Measurements from ENCODE around the gene HBEGF. TPM values are rescaled to one million over a fixed set of nuclear protein-coding genes. Genes with fewer than 3 reads are reported as not detected.

The HBEGF gene
- polyA plus RNA-seq, 3 donors, result 25.2 to 548 (median 31.6) TPM

GRCh38 chr5:140351609-140352334, 5.4 kb upstream of the HBEGF start:
- Histone ChIP-seq H3K9ac (ENCODE audit: insufficient read depth, low read length, poor library complexity, severe bottlenecking) (no peak overlapping the region), H3K27ac (ENCODE audit: low read depth in 1 of 2, low read length in 2 of 2) (no peak overlapping the region), H3K4me2 (replicated peaks; ENCODE audit: extremely low read depth, low read length, poor library complexity, severe bottlenecking) (no peak overlapping the region), H2AFZ (ENCODE audit: insufficient read depth, low read depth, low read length, poor library complexity, severe bottlenecking) (no peak overlapping the region), H3K9me3 (replicated peaks in 1 of 2; ENCODE audit: control insufficient read depth in 1 of 2, insufficient read depth in 1 of 2, low read length in 2 of 2) (no peaks in the 10 kb centered on the region), H3K27me3 (ENCODE audit: control insufficient read depth in 2 of 2, insufficient read depth in 2 of 2, low read length in 2 of 2) (no peaks in the 10 kb centered on the region), H3K4me1 (ENCODE audit: control insufficient read depth in 1 of 2, insufficient read depth in 2 of 2, low read length in 2 of 2) (peaks cover 32 to 44% of the 10 kb centered on the region in 2 donors), H3K4me3 (replicated peaks in 1 of 3; ENCODE audit: low read depth in 2 of 3, low read length in 3 of 3) (no peak overlapping the region), H4K20me1 (ENCODE audit: insufficient read depth, low read length) (no peaks in the 10 kb centered on the region), H3K79me2 (ENCODE audit: insufficient read depth, low read length) (no peaks in the 10 kb centered on the region), H3K36me3 (replicated peaks in 1 of 2; ENCODE audit: control insufficient read depth in 1 of 2, insufficient read depth in 2 of 2, low read length in 2 of 2) (no peaks in the 10 kb centered on the region)
- 0% methylated on average over 1 of the region's 5 CpGs for WGBS (ENCODE audit: insufficient coverage)
- peak; percentile 94 for TF ChIP-seq CTCF (IDR thresholded peaks at IDR 0.05)
- DNase-seq, result peak; percentile 64 to 85 (median 72)
- Mint-ChIP-seq H3K36me3 (peaks cover 0 to 3% of the 10 kb centered on the region in 2 donors), H3K27me3 (ENCODE audit: low read depth in 3 of 3) (peaks cover 0 to 5% (median 5%) of the 10 kb centered on the region in 3 donors), H3K9me3 (no peaks in the 10 kb centered on the region), H3K27ac (no peak overlapping the region), H3K4me3 (no peak overlapping the region), H3K4me1 (peaks cover 37% of the 10 kb centered on the region)
- intact Hi-C loops (cut with micrococcal nuclease), result loop anchor here in 1 of 2 donors (2.0 to 10.0 kb wide), 2 partner anchors 111 to 187 kb away; no protein-coding TSS in a partner anchor

- Histone ChIP-seq H3K4me3 (replicated peaks in 1 of 3; ENCODE audit: low read depth in 2 of 3, low read length in 3 of 3) (no peak overlapping the region), H3K27ac (ENCODE audit: low read depth in 1 of 2, low read length in 2 of 2) (no peak overlapping the region), H3K27me3 (ENCODE audit: control insufficient read depth in 2 of 2, insufficient read depth in 2 of 2, low read length in 2 of 2) (no peaks in the 10 kb centered on the region), H3K36me3 (replicated peaks in 1 of 2; ENCODE audit: control insufficient read depth in 1 of 2, insufficient read depth in 2 of 2, low read length in 2 of 2) (no peaks in the 10 kb centered on the region), H3K4me2 (replicated peaks; ENCODE audit: extremely low read depth, low read length, poor library complexity, severe bottlenecking) (no peak overlapping the region), H3K9me3 (replicated peaks in 1 of 2; ENCODE audit: control insufficient read depth in 1 of 2, insufficient read depth in 1 of 2, low read length in 2 of 2) (no peaks in the 10 kb centered on the region), H3K9ac (ENCODE audit: insufficient read depth, low read length, poor library complexity, severe bottlenecking) (no peak overlapping the region), H3K4me1 (ENCODE audit: control insufficient read depth in 1 of 2, insufficient read depth in 2 of 2, low read length in 2 of 2) (peaks cover 31 to 40% of the 10 kb centered on the region in 2 donors), H3K79me2 (ENCODE audit: insufficient read depth, low read length) (peaks cover 15% of the 10 kb centered on the region), H4K20me1 (ENCODE audit: insufficient read depth, low read length) (peaks cover 21% of the 10 kb centered on the region), H2AFZ (ENCODE audit: insufficient read depth, low read depth, low read length, poor library complexity, severe bottlenecking) (no peak overlapping the region)
- Mint-ChIP-seq H3K9me3 (peaks cover 0 to 9% (median 0%) of the 10 kb centered on the region in 7 donors), H3K4me1 (peaks cover 32% of the 10 kb centered on the region), H3K27me3 (ENCODE audit: low read depth in 3 of 3) (peaks cover 5 to 6% (median 5%) of the 10 kb centered on the region in 3 donors), H3K4me3 (no peak overlapping the region), H3K36me3 (peaks cover 14 to 20% of the 10 kb centered on the region in 2 donors), H3K27ac (peak overlapping the region in 1 of 7 donors; percentile 11)
- no peak for DNase-seq
- 79% methylated on average over 1 of the region's 2 CpGs for WGBS (ENCODE audit: insufficient coverage)
- intact Hi-C loops (cut with micrococcal nuclease), result loop anchor here in 1 of 2 donors (5.0 kb wide), 1 partner anchor 47 kb away; the partner anchor contains the start of gene PFDN1
- TF ChIP-seq CTCF (IDR thresholded peaks at IDR 0.05), result no peak
Measured at GRCh38 chr5:140349244-140349643, 2.8 kb upstream of the HBEGF start.
